Body of pancreas (tissue), 4 donors: ENCODE data around the gene VPS13C.

Experiments
- CTCF ChIP-seq, 7 experiments: fragments of 450-650 bp in 4 of 7; fragments of 200-600 bp in 3 of 7; sonication (generic) in 3 of 7; IDR thresholded peaks; one replicate each; pipeline ENCODE4 v1.5.1; 2016 to 2019; ENCODE audit warnings: antibody characterized with exemption in 7 of 7
- POLR2A ChIP-seq, 3 donors: fragments of 450-650 bp; IDR thresholded peaks; one replicate each; pipeline ENCODE4 v1.6.1; 2016; ENCODE audit warnings: antibody characterized with exemption in 3 of 3, mild to moderate bottlenecking in 2 of 3

DNA sequence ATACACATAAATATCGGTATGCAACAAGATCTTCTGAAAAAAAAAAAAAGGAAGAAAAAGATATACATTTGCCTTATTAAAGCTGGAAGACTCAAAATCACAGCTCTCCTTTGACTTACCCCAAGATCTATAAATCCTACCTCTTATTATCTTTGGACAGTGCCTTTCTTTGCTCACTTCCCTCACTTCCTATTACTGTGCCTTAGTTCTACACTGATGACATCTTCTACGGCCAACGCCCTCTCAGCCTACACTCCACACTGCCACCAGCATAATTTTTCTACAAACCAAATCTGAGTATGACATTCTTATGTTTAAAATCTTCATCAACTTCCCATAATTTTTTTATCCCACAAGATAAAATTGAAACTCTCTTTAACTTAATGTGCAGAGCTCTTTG lies 137.1 kb downstream of the VPS13C start:
- TF ChIP-seq CTCF (IDR thresholded peaks at IDR 0.05) (no peak), POLR2A (IDR thresholded peaks at IDR 0.05) (no peak)
